ENCODE measurements around the gene KLHL22. TPM values are rescaled to one million over a fixed set of nuclear protein-coding genes. Genes with fewer than 3 reads are reported as not detected.

The KLHL22 gene
- total RNA-seq, 1 experiment from 2014 or later, result 14.8 TPM

DNA sequence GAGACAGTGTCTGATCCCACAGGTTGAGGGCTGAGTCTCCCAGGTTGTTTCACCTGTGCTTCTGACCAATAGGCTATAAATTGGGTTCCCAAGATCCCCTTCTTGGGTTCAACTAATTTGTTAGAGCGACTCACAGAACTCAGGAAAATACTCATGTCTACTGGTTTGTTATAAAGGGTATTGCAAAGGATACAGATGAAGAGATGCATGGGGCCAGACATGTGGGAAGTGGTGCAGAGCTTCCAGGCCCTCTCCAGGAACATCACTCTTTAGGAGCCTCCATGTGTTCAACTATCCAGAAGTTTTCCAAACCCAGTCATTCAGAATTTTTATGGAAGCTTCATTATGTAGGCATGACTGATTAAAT lies 4.7 kb downstream of the KLHL22 start:
- DNase-seq, result no peak
- no peaks in the 10 kb centered on the region for H3K9me3 ChIP-seq (ENCODE audit: low read length)
- POLR2A ChIA-PET (ENCODE audit: unreplicated experiment), result no interaction called here
- no peaks in the 10 kb centered on the region for H4K20me1 ChIP-seq (ENCODE audit: low read length)
- no peak for ATAC-seq
- H3K27me3 ChIP-seq (ENCODE audit: low read length), result no peaks in the 10 kb centered on the region
- no peak overlapping the region for H2AFZ ChIP-seq (ENCODE audit: low read length)
- no peaks in the 10 kb centered on the region for H3K9me2 ChIP-seq (replicated peaks; ENCODE audit: low read length)
- H3K4me3 ChIP-seq (ENCODE audit: low read length), result no peak overlapping the region
- no peaks in the 10 kb centered on the region for H3K36me3 ChIP-seq (ENCODE audit: low read depth, low read length)
- H3K79me2 ChIP-seq (ENCODE audit: low read length), result peaks cover 19% of the 10 kb centered on the region
- intact Hi-C loops (cut with micrococcal nuclease), result loop anchor here (10.0 kb wide), 1 partner anchor 76 kb away; no protein-coding TSS in a partner anchor
- TF ChIP-seq EZH2phosphoT487 (IDR thresholded peaks at IDR 0.05; ENCODE audit: borderline replicate concordance, low read length) (no peak), EZH2 (IDR thresholded peaks at IDR 0.05; ENCODE audit: low read length, unreplicated experiment) (no peak)
- TF ChIP-seq, protein P1, sequence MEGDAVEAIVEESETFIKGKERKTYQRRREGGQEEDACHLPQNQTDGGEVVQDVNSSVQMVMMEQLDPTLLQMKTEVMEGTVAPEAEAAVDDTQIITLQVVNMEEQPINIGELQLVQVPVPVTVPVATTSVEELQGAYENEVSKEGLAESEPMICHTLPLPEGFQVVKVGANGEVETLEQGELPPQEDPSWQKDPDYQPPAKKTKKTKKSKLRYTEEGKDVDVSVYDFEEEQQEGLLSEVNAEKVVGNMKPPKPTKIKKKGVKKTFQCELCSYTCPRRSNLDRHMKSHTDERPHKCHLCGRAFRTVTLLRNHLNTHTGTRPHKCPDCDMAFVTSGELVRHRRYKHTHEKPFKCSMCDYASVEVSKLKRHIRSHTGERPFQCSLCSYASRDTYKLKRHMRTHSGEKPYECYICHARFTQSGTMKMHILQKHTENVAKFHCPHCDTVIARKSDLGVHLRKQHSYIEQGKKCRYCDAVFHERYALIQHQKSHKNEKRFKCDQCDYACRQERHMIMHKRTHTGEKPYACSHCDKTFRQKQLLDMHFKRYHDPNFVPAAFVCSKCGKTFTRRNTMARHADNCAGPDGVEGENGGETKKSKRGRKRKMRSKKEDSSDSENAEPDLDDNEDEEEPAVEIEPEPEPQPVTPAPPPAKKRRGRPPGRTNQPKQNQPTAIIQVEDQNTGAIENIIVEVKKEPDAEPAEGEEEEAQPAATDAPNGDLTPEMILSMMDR (conservative IDR thresholded peaks at IDR 0.05; ENCODE audit: low read depth, low read length), result no peak
- no peak overlapping the region for H3K4me2 ChIP-seq (ENCODE audit: low read length)
- H3F3A ChIP-seq (ENCODE audit: low read length, unreplicated experiment), result no peaks in the 10 kb centered on the region
- CTCF ChIA-PET, result no interaction called here
- H3K9ac ChIP-seq (ENCODE audit: low read length), result no peak overlapping the region
- 0 out of 2 replicates have a peak, but pooled peaks cover 5% of the 10 kb centered on the region for H3K4me1 ChIP-seq (ENCODE audit: insufficient read depth, low read length)
- H3K27ac ChIP-seq (ENCODE audit: low read length), result no peak overlapping the region
- BruUV-seq (replicated peaks), result no TSS peak

DNA sequence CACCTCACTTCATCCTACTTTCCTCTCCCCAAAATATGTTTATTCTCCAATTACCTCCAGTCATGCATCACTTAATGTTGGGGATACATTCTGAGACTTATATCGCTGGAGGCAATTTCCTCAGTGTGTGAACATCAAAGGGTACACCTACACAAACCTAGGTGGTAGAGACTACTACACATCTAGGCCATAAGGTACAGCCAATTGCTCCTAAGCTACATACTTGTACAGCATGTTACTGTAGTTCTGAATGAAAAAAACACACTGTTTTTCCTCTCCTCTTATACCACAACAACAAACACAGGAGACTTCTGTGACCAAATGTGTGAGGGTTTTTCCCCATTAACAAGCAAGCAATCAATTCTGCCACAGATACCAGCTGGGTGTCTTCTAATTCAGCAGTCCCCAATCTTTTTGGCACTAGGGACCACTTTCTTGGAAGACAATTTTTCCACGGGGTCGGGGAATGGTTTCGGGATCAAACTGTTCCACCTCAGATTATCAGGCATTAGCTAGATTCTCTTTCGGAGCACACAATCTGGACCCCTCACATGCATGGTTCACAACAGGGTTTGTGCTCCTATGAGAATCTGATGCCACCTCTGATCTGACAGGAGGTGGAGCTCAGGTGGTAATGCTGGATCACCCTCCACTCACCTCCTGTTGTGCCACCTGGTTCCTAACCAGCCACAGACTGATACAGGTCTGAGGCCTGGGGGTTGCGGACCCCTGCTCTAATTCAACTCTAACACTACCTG lies 5.2 kb downstream of the KLHL22 start:
- intact Hi-C loops (cut with micrococcal nuclease), result loop anchor here (10.0 kb wide), 1 partner anchor 76 kb away; no protein-coding TSS in a partner anchor
- DNase-seq, result no peak
- Histone ChIP-seq H4K20me1 (ENCODE audit: low read length) (no peaks in the 10 kb centered on the region), H3K36me3 (ENCODE audit: low read depth, low read length) (no peaks in the 10 kb centered on the region), H3K27me3 (ENCODE audit: low read length) (no peaks in the 10 kb centered on the region), H3K9me3 (ENCODE audit: low read length) (no peaks in the 10 kb centered on the region), H3K9me2 (replicated peaks; ENCODE audit: low read length) (no peaks in the 10 kb centered on the region), H3F3A (ENCODE audit: low read length, unreplicated experiment) (no peaks in the 10 kb centered on the region), H3K4me2 (ENCODE audit: low read length) (no peak overlapping the region), H3K4me1 (ENCODE audit: insufficient read depth, low read length) (0 out of 2 replicates have a peak, but pooled peaks cover 5% of the 10 kb centered on the region), H3K4me3 (ENCODE audit: low read length) (no peak overlapping the region), H3K79me2 (ENCODE audit: low read length) (peaks cover 19% of the 10 kb centered on the region), H2AFZ (ENCODE audit: low read length) (no peak overlapping the region), H3K27ac (ENCODE audit: low read length) (no peak overlapping the region), H3K9ac (ENCODE audit: low read length) (no peak overlapping the region)
- ChIA-PET POLR2A (ENCODE audit: unreplicated experiment) (no interaction called here), CTCF (no interaction called here)
- no peak for TF ChIP-seq EZH2 (IDR thresholded peaks at IDR 0.05; ENCODE audit: low read length, unreplicated experiment)
- no peak for TF ChIP-seq EZH2phosphoT487 (IDR thresholded peaks at IDR 0.05; ENCODE audit: borderline replicate concordance, low read length)
- TF ChIP-seq, protein P1 (conservative IDR thresholded peaks at IDR 0.05; ENCODE audit: low read depth, low read length), result no peak
- ATAC-seq, result no peak
- no TSS peak for BruUV-seq (replicated peaks)

DNA sequence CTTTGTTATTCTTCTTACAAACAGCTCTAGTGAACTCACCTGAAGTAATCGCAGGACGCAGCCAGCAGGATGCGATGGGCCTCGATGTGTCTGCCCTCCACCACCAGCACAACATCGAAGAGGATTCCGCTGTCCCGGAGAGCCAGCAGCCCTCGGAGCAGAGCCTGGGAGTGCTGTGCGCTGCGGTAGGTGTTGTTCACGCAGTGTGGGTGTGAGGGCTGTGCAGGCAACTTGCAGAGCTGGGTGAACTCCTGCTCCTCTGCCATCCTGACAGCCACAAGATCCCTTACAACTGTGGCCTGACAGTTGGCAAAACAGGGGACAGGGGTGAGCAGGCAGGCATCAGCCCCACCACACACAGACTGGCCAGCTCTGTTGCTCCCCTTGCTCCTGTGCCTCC lies 6.6 kb downstream of the KLHL22 start:
- no peak overlapping the region for H3K27ac ChIP-seq (ENCODE audit: low read length)
- H3K4me2 ChIP-seq (ENCODE audit: low read length), result no peak overlapping the region
- no peaks in the 10 kb centered on the region for H3F3A ChIP-seq (ENCODE audit: low read length, unreplicated experiment)
- H3K9ac ChIP-seq (ENCODE audit: low read length), result no peak overlapping the region
- H3K36me3 ChIP-seq (ENCODE audit: low read depth, low read length), result no peaks in the 10 kb centered on the region
- no peaks in the 10 kb centered on the region for H3K27me3 ChIP-seq (ENCODE audit: low read length)
- no peaks in the 10 kb centered on the region for H3K4me1 ChIP-seq (ENCODE audit: insufficient read depth, low read length)
- ChIA-PET CTCF (no interaction called here), POLR2A (ENCODE audit: unreplicated experiment) (no interaction called here)
- H3K9me2 ChIP-seq (replicated peaks; ENCODE audit: low read length), result no peaks in the 10 kb centered on the region
- no peak overlapping the region for H2AFZ ChIP-seq (ENCODE audit: low read length)
- no TSS peak for BruUV-seq (replicated peaks)
- no peak overlapping the region for H3K4me3 ChIP-seq (ENCODE audit: low read length)
- H3K9me3 ChIP-seq (ENCODE audit: low read length), result no peaks in the 10 kb centered on the region
- TF ChIP-seq, protein P1 (conservative IDR thresholded peaks at IDR 0.05; ENCODE audit: low read depth, low read length), result no peak
- TF ChIP-seq EZH2 (IDR thresholded peaks at IDR 0.05; ENCODE audit: low read length, unreplicated experiment) (no peak), EZH2phosphoT487 (IDR thresholded peaks at IDR 0.05; ENCODE audit: borderline replicate concordance, low read length) (no peak)
- DNase-seq (no peak), ATAC-seq (no peak)
- intact Hi-C loops (cut with micrococcal nuclease), result no loop called here
- no peaks in the 10 kb centered on the region for H4K20me1 ChIP-seq (ENCODE audit: low read length)
- H3K79me2 ChIP-seq (ENCODE audit: low read length), result peaks cover 6% of the 10 kb centered on the region

Measured in PC-3 (cell line).